Mesendoderm (in vitro differentiated cells): ENCODE measurements around the gene MESP2.

Experiments
- DNase-seq: peaks from one replicate; pipeline ENCODE4 v3.0.0; 2013
- H2AK5ac ChIP-seq: 2 replicates; pipeline ENCODE4 v1.6.1; 2013; ENCODE audit warnings: low read length, inconsistent platforms
- H2BK120ac ChIP-seq: 2 replicates; pipeline ENCODE4 v1.6.1; 2013; ENCODE audit warnings: low read depth, mild to moderate bottlenecking, low read length, moderate library complexity, mixed read lengths
- H2BK15ac ChIP-seq: replicated peaks from 2 replicates; pipeline ENCODE4 v1.6.1; 2013; ENCODE audit warnings: low read depth, mild to moderate bottlenecking, moderate library complexity
- H2BK5ac ChIP-seq: 2 replicates; pipeline ENCODE4 v1.6.1; 2013; ENCODE audit warnings: low read length, inconsistent platforms
- H3K18ac ChIP-seq: 2 replicates; pipeline ENCODE4 v1.6.1; 2013; ENCODE audit warnings: mild to moderate bottlenecking, low read length, mixed read lengths
- H3K23ac ChIP-seq: one replicate; pipeline ENCODE4 v1.6.1; 2013; ENCODE audit warnings: low read length
- H3K27ac ChIP-seq: 2 replicates; pipeline ENCODE4 v1.5.1; 2013; ENCODE audit warnings: low read depth, mild to moderate bottlenecking, inconsistent platforms, low read length, moderate library complexity
- H3K27me3 ChIP-seq: 2 replicates; pipeline ENCODE4 v1.6.1; 2013; ENCODE audit warnings: low read length, control low read depth, mild to moderate bottlenecking, inconsistent platforms; ENCODE audit not compliant: insufficient read depth, poor library complexity
- H3K36me3 ChIP-seq: 2 replicates; pipeline ENCODE4 v1.6.1; 2013; ENCODE audit warnings: low read length, inconsistent platforms; ENCODE audit not compliant: control insufficient read depth, insufficient read depth
- H3K4ac ChIP-seq: one replicate; pipeline ENCODE4 v1.6.1; 2013; ENCODE audit warnings: low read depth, mild to moderate bottlenecking, low read length, moderate library complexity
- H3K4me1 ChIP-seq: 2 replicates; pipeline ENCODE4 v1.6.1; 2013; ENCODE audit warnings: low read depth, low read length, inconsistent platforms; ENCODE audit not compliant: control insufficient read depth
- H3K4me2 ChIP-seq: 2 replicates; pipeline ENCODE4 v1.6.1; 2013; ENCODE audit warnings: low read length
- H3K4me3 ChIP-seq: 2 replicates; pipeline ENCODE4 v1.5.1; 2013; ENCODE audit warnings: mild to moderate bottlenecking, low read length
- H3K56ac ChIP-seq: one replicate; pipeline ENCODE4 v1.6.1; 2013; ENCODE audit warnings: low read length
- H3K79me1 ChIP-seq: 2 replicates; pipeline ENCODE4 v1.6.1; 2013; ENCODE audit warnings: low read length, inconsistent platforms
- H3K79me2 ChIP-seq: 2 replicates; pipeline ENCODE4 v1.6.1; 2013; ENCODE audit warnings: mild to moderate bottlenecking, low read length; ENCODE audit not compliant: control insufficient read depth, insufficient read depth
- H3K9ac ChIP-seq: 2 replicates; pipeline ENCODE4 v1.6.1; 2013; ENCODE audit warnings: low read length, inconsistent platforms
- H4K5ac ChIP-seq: one replicate; pipeline ENCODE4 v1.6.1; 2013; ENCODE audit warnings: low read length
- H4K8ac ChIP-seq: one replicate; pipeline ENCODE4 v1.6.1; 2013; ENCODE audit warnings: low read depth, mild to moderate bottlenecking, control low read depth, low read length, moderate library complexity
- WGBS: extraction: QIAGEN DNeasy Blood & Tissue Kit; methylation state at CpG from one replicate; pipeline ENCODE4 v1.1.7; 2013; ENCODE audit warnings: low lambda C conversion rate, missing lambda C conversion rate; ENCODE audit not compliant: insufficient coverage; ENCODE audit errors: extremely low coverage; 5-methylcytosine and 5-hydroxymethylcytosine counted together

MESP2 gene

DNA sequence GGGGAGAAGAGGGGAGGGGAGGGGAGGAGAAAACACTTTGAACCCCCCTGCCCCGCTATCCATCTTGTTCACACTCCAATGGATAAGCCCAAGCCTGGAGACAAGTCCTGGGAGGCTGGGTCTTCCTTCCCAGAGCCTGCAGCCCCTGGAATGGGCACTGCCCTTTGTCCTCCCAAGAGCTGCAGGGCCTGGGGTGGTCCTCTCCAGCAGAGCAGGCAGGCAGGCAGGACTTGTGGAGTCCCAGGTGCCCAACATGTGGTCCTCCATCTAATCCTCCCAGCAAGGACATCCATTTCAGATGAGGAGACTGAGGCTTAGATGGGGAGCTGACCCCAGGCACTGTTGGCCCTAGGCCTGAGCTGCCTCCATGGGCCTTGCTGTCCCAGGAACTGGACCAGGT, 10.4 kb upstream of the MESP2 start:
- no peak overlapping the region for H3K4me3 ChIP-seq
- H3K4me2 ChIP-seq, result no peak overlapping the region
- no CpG with 5 or more reads among the region's 1 CpG for WGBS
- H3K27me3 ChIP-seq, result no peaks in the 10 kb centered on the region
- no peak overlapping the region for H3K18ac ChIP-seq
- H3K79me1 ChIP-seq, result no peaks in the 10 kb centered on the region
- H3K9ac ChIP-seq, result no peak overlapping the region
- H4K8ac ChIP-seq, result no peak overlapping the region
- no peak overlapping the region for H3K27ac ChIP-seq
- no peak overlapping the region for H2AK5ac ChIP-seq
- H2BK5ac ChIP-seq, result no peak overlapping the region
- no peak for DNase-seq
- no peaks in the 10 kb centered on the region for H3K79me2 ChIP-seq
- no peak overlapping the region for H2BK120ac ChIP-seq
- H2BK15ac ChIP-seq, result no peak overlapping the region
- H3K36me3 ChIP-seq, result no peaks in the 10 kb centered on the region
- H4K5ac ChIP-seq, result no peak overlapping the region
- H3K56ac ChIP-seq, result no peak overlapping the region
- no peak overlapping the region for H3K4ac ChIP-seq
- H3K23ac ChIP-seq, result no peak overlapping the region
- peaks cover 5% of the 10 kb centered on the region for H3K4me1 ChIP-seq

DNA sequence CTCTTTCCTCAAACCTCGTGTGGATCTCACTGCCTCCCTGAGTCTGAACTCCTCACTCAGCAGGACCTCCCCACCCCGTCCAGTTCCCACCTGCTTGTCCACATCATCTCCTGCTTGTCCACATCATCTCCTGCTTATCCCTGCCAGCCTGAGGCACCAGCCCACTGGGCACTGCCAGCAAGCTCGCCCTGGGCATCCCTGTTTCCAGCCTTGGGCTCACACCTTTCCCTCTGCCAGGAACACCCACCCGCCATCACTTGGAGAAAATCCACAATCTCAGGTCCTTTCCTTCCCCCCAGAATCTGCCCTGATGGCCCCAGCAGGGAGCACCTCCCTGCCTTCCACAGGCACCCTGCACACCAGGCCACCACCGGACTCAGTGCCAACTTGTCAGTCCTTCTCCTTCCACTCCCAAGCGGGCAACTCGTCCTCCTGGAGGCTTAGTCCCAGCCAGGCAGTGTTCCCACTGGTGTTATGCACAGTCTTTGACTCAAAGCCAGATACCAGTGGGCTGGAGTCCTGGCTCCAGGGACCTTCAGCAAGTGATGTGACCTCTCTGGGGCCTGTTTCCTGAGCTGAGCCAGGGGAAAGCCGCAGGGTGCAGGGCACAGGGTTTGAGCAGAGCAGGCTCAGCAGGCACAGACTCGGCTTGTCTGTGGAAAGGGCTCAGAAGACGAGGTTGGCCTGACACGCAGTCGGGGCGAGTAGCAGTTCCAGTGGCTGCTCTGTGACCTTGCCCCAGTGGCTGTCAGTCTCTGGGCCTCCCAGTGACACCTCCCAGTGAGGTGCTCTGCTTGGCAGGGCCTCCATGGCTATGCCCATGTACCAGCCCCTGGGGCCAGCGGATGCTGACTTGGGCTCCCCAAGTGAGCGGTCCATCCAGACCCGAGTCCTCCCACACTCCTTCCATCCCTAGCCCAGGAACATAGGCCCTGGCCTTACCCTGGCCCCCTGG, 9.5 kb upstream of the MESP2 start:
- Histone ChIP-seq H3K56ac (peak overlapping the region; percentile 43), H3K27me3 (no peaks in the 10 kb centered on the region), H2AK5ac (peak overlapping the region; percentile 38), H3K4me3 (no peak overlapping the region), H4K5ac (no peak overlapping the region), H4K8ac (no peak overlapping the region), H3K79me1 (no peaks in the 10 kb centered on the region), H3K27ac (no peak overlapping the region), H3K4me2 (no peak overlapping the region), H3K23ac (no peak overlapping the region), H2BK15ac (no peak overlapping the region), H3K79me2 (no peaks in the 10 kb centered on the region), H3K4ac (no peak overlapping the region), H2BK120ac (no peak overlapping the region), H3K9ac (no peak overlapping the region), H3K36me3 (no peaks in the 10 kb centered on the region), H3K4me1 (no peaks in the 10 kb centered on the region), H3K18ac (no peak overlapping the region), H2BK5ac (no peak overlapping the region)
- no peak for DNase-seq
- WGBS, result no CpG with 5 or more reads among the region's 16 CpGs

DNA sequence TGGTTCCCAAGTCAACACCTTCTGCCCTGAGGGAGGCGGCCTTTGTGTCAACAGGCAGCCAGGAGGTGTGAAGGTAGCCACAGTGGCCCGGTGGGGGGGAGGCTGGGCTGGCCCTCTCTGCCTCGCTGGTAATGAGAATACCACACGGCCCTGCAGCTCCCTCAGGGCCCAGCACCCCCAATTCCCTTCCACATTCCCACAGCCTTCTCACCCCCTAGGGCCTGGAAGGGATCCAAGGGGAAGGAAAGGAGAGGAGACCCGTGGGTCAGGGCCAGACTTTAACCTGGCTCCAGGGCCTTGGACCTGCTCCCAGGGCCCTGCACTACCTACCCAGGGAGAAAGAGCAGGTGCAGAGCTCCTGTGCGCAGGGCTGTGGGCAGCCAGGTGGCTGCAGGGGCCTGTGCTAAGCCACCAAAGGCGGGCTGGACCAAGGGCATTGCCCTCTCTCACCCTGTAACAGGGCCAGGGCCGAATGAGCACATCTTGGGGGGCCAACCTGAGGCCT, 8.7 kb upstream of the MESP2 start:
- Histone ChIP-seq H3K4me2 (no peak overlapping the region), H4K8ac (no peak overlapping the region), H3K36me3 (no peaks in the 10 kb centered on the region), H3K79me1 (no peaks in the 10 kb centered on the region), H2BK15ac (no peak overlapping the region), H2AK5ac (no peak overlapping the region), H3K56ac (peak overlapping the region; percentile 30), H3K4ac (no peak overlapping the region), H2BK5ac (no peak overlapping the region), H3K23ac (no peak overlapping the region), H3K4me1 (no peaks in the 10 kb centered on the region), H3K27me3 (no peaks in the 10 kb centered on the region), H2BK120ac (no peak overlapping the region), H3K18ac (no peak overlapping the region), H3K9ac (no peak overlapping the region), H3K4me3 (no peak overlapping the region), H3K27ac (no peak overlapping the region), H3K79me2 (no peaks in the 10 kb centered on the region), H4K5ac (no peak overlapping the region)
- no peak for DNase-seq
- no CpG with 5 or more reads among the region's 8 CpGs for WGBS

DNA sequence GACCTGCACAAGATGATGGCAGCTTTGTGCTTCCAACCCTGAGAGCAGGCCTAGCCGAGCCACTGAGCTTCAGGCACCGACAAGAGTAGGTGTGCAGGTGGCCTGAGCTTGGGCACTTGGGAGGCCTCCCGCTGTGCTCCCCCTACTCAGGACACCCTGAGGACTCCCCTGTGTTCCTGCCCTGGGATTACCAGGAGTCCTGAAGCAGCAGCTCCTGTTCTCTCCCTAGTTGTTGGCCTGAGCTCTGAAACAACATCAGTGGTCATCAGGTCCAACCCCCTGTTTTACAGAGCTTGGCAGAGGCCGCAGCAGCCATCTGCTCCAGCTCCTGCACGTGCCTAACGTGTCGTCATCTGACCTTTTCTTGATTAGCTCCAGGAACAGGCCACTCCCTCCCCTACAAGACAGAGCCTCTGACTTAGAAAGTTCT, 8.0 kb upstream of the MESP2 start:
- Histone ChIP-seq H3K27ac (no peak overlapping the region), H4K8ac (no peak overlapping the region), H2BK5ac (no peak overlapping the region), H3K79me2 (no peaks in the 10 kb centered on the region), H3K4me2 (no peak overlapping the region), H4K5ac (no peak overlapping the region), H2BK120ac (no peak overlapping the region), H3K36me3 (no peaks in the 10 kb centered on the region), H3K4me1 (no peaks in the 10 kb centered on the region), H2BK15ac (no peak overlapping the region), H3K9ac (no peak overlapping the region), H2AK5ac (no peak overlapping the region), H3K4ac (no peak overlapping the region), H3K27me3 (no peaks in the 10 kb centered on the region), H3K23ac (no peak overlapping the region), H3K79me1 (no peaks in the 10 kb centered on the region), H3K18ac (no peak overlapping the region), H3K56ac (no peak overlapping the region), H3K4me3 (no peak overlapping the region)
- no peak for DNase-seq
- no CpG with 5 or more reads among the region's 7 CpGs for WGBS

DNA sequence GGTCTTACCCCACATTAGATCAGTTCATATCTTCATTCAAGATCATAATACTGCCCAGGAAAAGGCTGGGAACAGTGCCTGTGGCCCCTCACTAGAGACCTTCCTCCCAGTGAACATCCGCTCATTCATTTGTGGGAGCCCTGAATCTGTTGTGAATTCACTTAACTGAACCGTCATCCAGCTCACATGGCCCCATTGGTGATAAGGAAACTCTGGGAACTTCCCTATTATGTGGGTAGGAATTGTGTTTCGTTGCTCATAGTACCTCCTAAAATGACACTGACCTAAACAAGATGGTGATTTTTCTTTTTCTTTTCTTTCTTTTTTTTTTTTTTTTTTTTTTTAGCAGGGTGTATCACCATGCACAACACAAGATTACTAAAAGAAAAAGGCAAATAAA, 6.8 kb upstream of the MESP2 start:
- no peak for DNase-seq
- no peaks in the 10 kb centered on the region for H3K36me3 ChIP-seq
- H3K4me3 ChIP-seq, result no peak overlapping the region

More for the DNA sequence above, 6.8 kb upstream of the MESP2 start:
- H3K4me1 ChIP-seq, result no peaks in the 10 kb centered on the region
- no peaks in the 10 kb centered on the region for H3K79me1 ChIP-seq
- H3K4me2 ChIP-seq, result no peak overlapping the region
- no CpG with 5 or more reads among the region's 3 CpGs for WGBS
- no peaks in the 10 kb centered on the region for H3K27me3 ChIP-seq
- no peak overlapping the region for H2BK15ac ChIP-seq
- H3K4ac ChIP-seq, result no peak overlapping the region
- H3K27ac ChIP-seq, result no peak overlapping the region
- no peak overlapping the region for H2BK120ac ChIP-seq
- no peak overlapping the region for H2AK5ac ChIP-seq
- no peak overlapping the region for H2BK5ac ChIP-seq
- no peak overlapping the region for H3K18ac ChIP-seq
- H3K79me2 ChIP-seq, result no peaks in the 10 kb centered on the region
- no peak overlapping the region for H4K8ac ChIP-seq
- no peak overlapping the region for H3K9ac ChIP-seq
- no peak overlapping the region for H4K5ac ChIP-seq
- no peak overlapping the region for H3K23ac ChIP-seq
- H3K56ac ChIP-seq, result no peak overlapping the region
